Measurements from ENCODE around the gene CERS6.

Gene CERS6

GRCh38 chr2:168443818-168444217, 12.3 kb upstream of the CERS6 start:
- DNase-seq (ENCODE audit: low spot score), result no peak

- no peak for DNase-seq (ENCODE audit: low spot score)
Observed at GRCh38 chr2:168445960-168446359, 10.1 kb upstream of the CERS6 start.

GRCh38 chr2:168448980-168449379, 7.1 kb upstream of the CERS6 start:
- DNase-seq (ENCODE audit: low spot score), result no peak

GRCh38 chr2:168449419-168449818, 6.7 kb upstream of the CERS6 start:
- no peak for DNase-seq (ENCODE audit: low spot score)

GRCh38 chr2:168450171-168450570, 5.9 kb upstream of the CERS6 start:
- DNase-seq (ENCODE audit: low spot score), result no peak

- DNase-seq (ENCODE audit: low spot score), result no peak
Observed at GRCh38 chr2:168450732-168451131, 5.3 kb upstream of the CERS6 start.

- DNase-seq (ENCODE audit: low spot score), result no peak
Observed at GRCh38 chr2:168452781-168453180, 3.3 kb upstream of the CERS6 start.

GRCh38 chr2:168453404-168453803, 2.7 kb upstream of the CERS6 start:
- no peak for DNase-seq (ENCODE audit: low spot score)

- DNase-seq (ENCODE audit: low spot score), result no peak
Observed at GRCh38 chr2:168454737-168455644, 1.1 kb upstream of the CERS6 start.

- DNase-seq (ENCODE audit: low spot score), result peak; percentile 58
Observed at GRCh38 chr2:168456521-168457189, 583 bp downstream of the CERS6 start.

- DNase-seq (ENCODE audit: low spot score), result no peak
Observed at GRCh38 chr2:168457190-168457895, 1.3 kb downstream of the CERS6 start.

GRCh38 chr2:168458139-168458538, 2.1 kb downstream of the CERS6 start:
- DNase-seq (ENCODE audit: low spot score), result no peak

- DNase-seq (ENCODE audit: low spot score), result no peak
Observed at GRCh38 chr2:168459256-168459655, 3.2 kb downstream of the CERS6 start.

- DNase-seq (ENCODE audit: low spot score), result no peak
Observed at GRCh38 chr2:168460571-168460970, 4.5 kb downstream of the CERS6 start.

GRCh38 chr2:168461178-168461941, 5.3 kb downstream of the CERS6 start:
- no peak for DNase-seq (ENCODE audit: low spot score)

GRCh38 chr2:168461942-168462331, 5.9 kb downstream of the CERS6 start:
- no peak for DNase-seq (ENCODE audit: low spot score)

GRCh38 chr2:168462543-168463045, 6.5 kb downstream of the CERS6 start:
- DNase-seq (ENCODE audit: low spot score), result no peak

- no peak for DNase-seq (ENCODE audit: low spot score)
Observed at GRCh38 chr2:168465594-168465993, 9.5 kb downstream of the CERS6 start.

GRCh38 chr2:168466190-168466737, 10.2 kb downstream of the CERS6 start:
- no peak for DNase-seq (ENCODE audit: low spot score)

GRCh38 chr2:168466834-168467565, 10.9 kb downstream of the CERS6 start:
- DNase-seq (ENCODE audit: low spot score), result no peak

- no peak for DNase-seq (ENCODE audit: low spot score)
Observed at GRCh38 chr2:168467729-168468128, 11.7 kb downstream of the CERS6 start.

Data from AG20443 (cell line).